Activated CD4-positive, alpha-beta T cell treated with anti-CD3 and anti-CD28 coated beads, Interleukin-2, amount 10 ng/mL, durations not matched to agents 24 days and 14 days (primary cell): Measurements from ENCODE around the gene KDM2A. TPM values are rescaled to one million over a fixed set of nuclear protein-coding genes. Genes with fewer than 3 reads are reported as not detected.

Source experiments
- DNase-seq: peaks from one replicate; pipeline ENCODE4 v3.0.0; 2022
- H3K27ac Mint-ChIP-seq: one replicate; pipeline ENCODE4 v1.8.0; 2022; ENCODE audit warnings: mild to moderate bottlenecking, mixed read lengths
- H3K27me3 Mint-ChIP-seq: one replicate; pipeline ENCODE4 v1.8.0; 2022; ENCODE audit warnings: mixed read lengths
- H3K36me3 Mint-ChIP-seq: one replicate; pipeline ENCODE4 v1.8.0; 2022; ENCODE audit warnings: low read depth, mild to moderate bottlenecking, mixed read lengths
- H3K4me1 Mint-ChIP-seq: one replicate; pipeline ENCODE4 v1.8.0; 2021; ENCODE audit warnings: mixed read lengths
- H3K4me3 Mint-ChIP-seq: one replicate; pipeline ENCODE4 v1.8.0; 2022; ENCODE audit warnings: mild to moderate bottlenecking, moderate library complexity, mixed read lengths
- H3K9me3 Mint-ChIP-seq: one replicate; pipeline ENCODE4 v1.8.0; 2021; ENCODE audit warnings: mixed read lengths
- intact Hi-C: fragments of 100-400 bp; cut with micrococcal nuclease; formaldehyde crosslinking; loops from one replicate; pipeline ENCODE4 v1.15.1; 2023
- total RNA-seq: library from RNA; stranded (reverse); gene quantifications from 2 replicates; pipeline ENCODE4 v1.2.3, GENCODE V29; 2022

KDM2A gene
- total RNA-seq, 1 donor from 2014 or later, result 102 TPM

DNA sequence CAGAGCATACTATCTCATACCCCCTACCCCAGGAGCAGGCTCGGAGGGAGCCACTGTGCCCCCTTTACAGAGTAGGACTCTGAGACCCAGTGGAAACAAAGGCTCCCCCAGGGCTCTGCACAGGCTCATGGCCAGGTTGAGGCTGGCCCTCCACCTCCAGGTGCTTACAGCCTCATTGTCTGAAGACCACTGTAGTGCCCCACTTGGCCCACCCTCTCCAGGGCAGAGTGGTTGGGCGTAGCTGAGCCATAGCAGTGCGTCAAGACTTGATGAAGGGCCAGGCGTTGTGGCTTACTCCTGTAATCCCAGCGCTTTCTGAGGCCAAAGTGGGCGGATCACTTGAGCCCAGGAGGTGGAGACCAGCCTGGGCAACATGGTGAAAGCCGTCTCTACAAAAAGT is 171.7 kb downstream of the KDM2A start:
- no peak for DNase-seq
- H3K4me1 Mint-ChIP-seq, result peaks cover 50% of the 10 kb centered on the region
- peaks cover 65% of the 10 kb centered on the region for H3K36me3 Mint-ChIP-seq
- H3K27ac Mint-ChIP-seq, result no peak overlapping the region
- no peaks in the 10 kb centered on the region for H3K27me3 Mint-ChIP-seq
- peak overlapping the region; percentile 95 for H3K4me3 Mint-ChIP-seq
- intact Hi-C loops, result no loop called here
- H3K9me3 Mint-ChIP-seq, result no peaks in the 10 kb centered on the region

- Mint-ChIP-seq H3K27ac (no peak overlapping the region), H3K4me1 (peaks cover 42% of the 10 kb centered on the region), H3K4me3 (no peak overlapping the region), H3K36me3 (peaks cover 70% of the 10 kb centered on the region), H3K27me3 (no peaks in the 10 kb centered on the region), H3K9me3 (peaks cover 8% of the 10 kb centered on the region)
- intact Hi-C loops, result no loop called here
- no peak for DNase-seq
These were observed 172.7 kb downstream of the KDM2A start for GRCh38 chr11:67291481-67292381.

GRCh38 chr11:67292671-67293070 is 173.6 kb downstream of the KDM2A start:
- peaks cover 8% of the 10 kb centered on the region for H3K9me3 Mint-ChIP-seq
- H3K27ac Mint-ChIP-seq, result peak overlapping the region; percentile 73
- intact Hi-C loops, result no loop called here
- DNase-seq, result no peak
- peaks cover 67% of the 10 kb centered on the region for H3K36me3 Mint-ChIP-seq
- peak overlapping the region; percentile 67 for H3K4me3 Mint-ChIP-seq
- no peaks in the 10 kb centered on the region for H3K27me3 Mint-ChIP-seq
- H3K4me1 Mint-ChIP-seq, result peaks cover 33% of the 10 kb centered on the region

DNA sequence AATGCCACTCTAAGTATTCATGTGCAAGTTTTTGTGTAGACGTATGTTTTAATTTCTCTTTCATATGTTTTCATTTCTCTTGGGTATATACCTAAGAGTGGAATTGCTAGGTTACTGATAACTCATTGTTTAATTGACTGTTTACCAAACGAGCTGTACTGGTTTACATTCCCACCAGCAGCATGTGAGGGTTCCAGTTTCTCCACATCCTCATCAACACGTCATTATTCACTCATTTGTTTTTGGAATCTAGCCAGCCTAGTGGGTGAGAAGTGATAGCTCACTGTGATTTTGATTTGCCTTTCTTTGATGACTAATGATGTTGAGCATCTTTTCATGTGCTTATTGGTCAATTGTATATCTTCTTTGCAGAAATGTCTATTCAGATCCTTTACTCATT is 174.0 kb downstream of the KDM2A start:
- peaks cover 29% of the 10 kb centered on the region for H3K4me1 Mint-ChIP-seq
- H3K27me3 Mint-ChIP-seq, result no peaks in the 10 kb centered on the region
- H3K36me3 Mint-ChIP-seq, result peaks cover 65% of the 10 kb centered on the region
- peak overlapping the region; percentile 73 for H3K27ac Mint-ChIP-seq
- no peak for DNase-seq
- H3K9me3 Mint-ChIP-seq, result peaks cover 8% of the 10 kb centered on the region
- intact Hi-C loops, result no loop called here
- peak overlapping the region; percentile 67 for H3K4me3 Mint-ChIP-seq

- H3K27me3 Mint-ChIP-seq, result no peaks in the 10 kb centered on the region
- peaks cover 21% of the 10 kb centered on the region for H3K4me1 Mint-ChIP-seq
- no peak for DNase-seq
- intact Hi-C loops, result no loop called here
- peaks cover 73% of the 10 kb centered on the region for H3K36me3 Mint-ChIP-seq
- no peak overlapping the region for H3K4me3 Mint-ChIP-seq
- H3K27ac Mint-ChIP-seq, result no peak overlapping the region
- H3K9me3 Mint-ChIP-seq, result peaks cover 8% of the 10 kb centered on the region
These were observed 176.8 kb downstream of the KDM2A start for GRCh38 chr11:67295846-67296245.

DNA sequence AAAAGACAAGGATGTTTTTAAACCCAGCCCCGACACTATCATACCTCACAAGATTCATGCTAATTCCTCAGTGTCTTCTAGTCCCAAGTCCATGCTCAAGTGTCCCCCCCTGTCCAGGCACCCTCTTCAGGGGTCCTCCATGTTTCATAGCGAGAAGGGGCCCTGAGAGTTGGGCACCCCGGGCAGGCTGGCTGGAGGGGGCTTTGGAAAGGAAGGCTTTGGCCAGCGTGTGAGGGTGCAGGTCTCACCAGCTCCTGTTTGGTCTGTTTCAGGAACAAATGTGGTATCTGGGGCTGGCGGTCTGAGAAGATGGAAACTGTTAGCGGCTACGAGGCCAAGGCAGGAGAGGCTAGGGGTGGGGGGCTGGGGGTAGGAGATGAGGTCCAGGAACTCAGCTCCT is 179.7 kb downstream of the KDM2A start:
- Mint-ChIP-seq H3K27me3 (no peaks in the 10 kb centered on the region), H3K36me3 (peaks cover 58% of the 10 kb centered on the region), H3K4me1 (peaks cover 3% of the 10 kb centered on the region), H3K4me3 (no peak overlapping the region), H3K9me3 (peaks cover 8% of the 10 kb centered on the region), H3K27ac (peak overlapping the region; percentile 55)
- no peak for DNase-seq
- intact Hi-C loops, result no loop called here

GRCh38 chr11:67299471-67300191 is 180.6 kb downstream of the KDM2A start:
- Mint-ChIP-seq H3K4me3 (no peak overlapping the region), H3K4me1 (no peaks in the 10 kb centered on the region), H3K9me3 (peaks cover 8% of the 10 kb centered on the region), H3K36me3 (peaks cover 49% of the 10 kb centered on the region), H3K27ac (no peak overlapping the region), H3K27me3 (no peaks in the 10 kb centered on the region)
- intact Hi-C loops, result no loop called here
- no peak for DNase-seq

DNA sequence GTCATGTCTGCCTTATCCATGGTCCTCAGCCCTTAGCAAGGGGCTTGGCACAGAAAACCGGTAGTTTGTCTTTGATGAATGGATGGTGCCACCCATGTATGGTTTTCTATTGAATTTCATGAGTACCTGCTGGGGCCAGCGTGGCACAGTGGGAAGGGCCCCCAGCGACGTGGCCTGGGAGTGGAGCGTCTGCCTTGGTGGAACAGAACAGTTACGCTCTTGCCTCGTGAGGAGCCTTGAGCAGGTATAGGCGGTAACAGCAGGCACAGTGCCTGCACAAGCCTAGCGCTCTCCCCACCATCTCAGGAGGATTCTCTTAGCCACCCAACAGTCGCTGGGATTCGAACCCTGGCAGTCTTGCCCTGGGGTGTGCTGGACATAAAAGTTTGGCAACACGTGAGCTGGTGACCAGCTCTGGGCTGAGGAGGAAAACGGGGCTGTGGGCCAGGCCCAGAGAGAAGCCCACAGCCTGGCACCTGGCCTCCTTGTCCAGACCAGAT is 181.2 kb downstream of the KDM2A start:
- H3K36me3 Mint-ChIP-seq, result peaks cover 43% of the 10 kb centered on the region
- H3K27ac Mint-ChIP-seq, result no peak overlapping the region
- no peaks in the 10 kb centered on the region for H3K4me1 Mint-ChIP-seq
- intact Hi-C loops, result no loop called here
- H3K27me3 Mint-ChIP-seq, result no peaks in the 10 kb centered on the region
- H3K4me3 Mint-ChIP-seq, result no peak overlapping the region
- H3K9me3 Mint-ChIP-seq, result peaks cover 8% of the 10 kb centered on the region
- no peak for DNase-seq

- peaks cover 39% of the 10 kb centered on the region for H3K36me3 Mint-ChIP-seq
- no peak for DNase-seq
- H3K4me3 Mint-ChIP-seq, result no peak overlapping the region
- H3K27me3 Mint-ChIP-seq, result no peaks in the 10 kb centered on the region
- no peak overlapping the region for H3K27ac Mint-ChIP-seq
- H3K4me1 Mint-ChIP-seq, result no peaks in the 10 kb centered on the region
- H3K9me3 Mint-ChIP-seq, result peaks cover 8% of the 10 kb centered on the region
- intact Hi-C loops, result no loop called here
These were observed 181.8 kb downstream of the KDM2A start for GRCh38 chr11:67300756-67301312.

- no peak for DNase-seq
- no peak overlapping the region for H3K4me3 Mint-ChIP-seq
- intact Hi-C loops, result no loop called here
- H3K4me1 Mint-ChIP-seq, result no peaks in the 10 kb centered on the region
- H3K27ac Mint-ChIP-seq, result no peak overlapping the region
- H3K27me3 Mint-ChIP-seq, result no peaks in the 10 kb centered on the region
- peaks cover 33% of the 10 kb centered on the region for H3K36me3 Mint-ChIP-seq
- H3K9me3 Mint-ChIP-seq, result peaks cover 2% of the 10 kb centered on the region
These were observed 182.4 kb downstream of the KDM2A start for GRCh38 chr11:67301313-67301921.

DNA sequence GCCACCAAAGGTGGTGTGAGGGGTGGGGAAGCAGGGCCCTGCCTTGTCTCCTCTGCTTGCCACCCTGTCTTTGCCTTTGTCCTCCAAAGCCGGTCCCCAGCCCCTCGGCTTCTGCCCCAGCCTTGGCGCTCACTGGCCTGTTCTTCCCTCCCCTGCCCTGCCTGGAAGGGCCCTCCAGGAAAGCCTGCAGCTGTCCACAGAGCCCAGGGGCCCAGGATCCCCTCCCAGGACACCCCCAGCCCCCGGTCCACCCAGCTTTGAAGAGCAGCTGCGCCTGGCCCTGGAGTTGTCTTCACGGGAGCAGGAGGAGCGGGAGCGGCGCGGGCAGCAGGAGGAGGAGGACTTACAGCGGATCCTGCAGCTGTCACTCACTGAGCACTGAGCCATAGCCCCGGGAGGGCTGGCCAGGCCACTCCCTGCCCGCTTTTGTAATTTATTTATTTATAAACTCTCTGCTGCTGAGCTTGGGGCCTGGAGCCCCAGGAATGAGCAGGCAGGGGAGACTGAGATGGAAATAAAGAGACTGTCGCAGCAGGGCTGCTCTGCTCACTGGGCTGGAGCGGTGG is 183.0 kb downstream of the KDM2A start:
- Mint-ChIP-seq H3K36me3 (peaks cover 27% of the 10 kb centered on the region), H3K9me3 (no peaks in the 10 kb centered on the region), H3K27ac (no peak overlapping the region), H3K4me1 (no peaks in the 10 kb centered on the region), H3K27me3 (no peaks in the 10 kb centered on the region), H3K4me3 (peak overlapping the region; percentile 37)
- no peak for DNase-seq
- intact Hi-C loops, result no loop called here

DNA sequence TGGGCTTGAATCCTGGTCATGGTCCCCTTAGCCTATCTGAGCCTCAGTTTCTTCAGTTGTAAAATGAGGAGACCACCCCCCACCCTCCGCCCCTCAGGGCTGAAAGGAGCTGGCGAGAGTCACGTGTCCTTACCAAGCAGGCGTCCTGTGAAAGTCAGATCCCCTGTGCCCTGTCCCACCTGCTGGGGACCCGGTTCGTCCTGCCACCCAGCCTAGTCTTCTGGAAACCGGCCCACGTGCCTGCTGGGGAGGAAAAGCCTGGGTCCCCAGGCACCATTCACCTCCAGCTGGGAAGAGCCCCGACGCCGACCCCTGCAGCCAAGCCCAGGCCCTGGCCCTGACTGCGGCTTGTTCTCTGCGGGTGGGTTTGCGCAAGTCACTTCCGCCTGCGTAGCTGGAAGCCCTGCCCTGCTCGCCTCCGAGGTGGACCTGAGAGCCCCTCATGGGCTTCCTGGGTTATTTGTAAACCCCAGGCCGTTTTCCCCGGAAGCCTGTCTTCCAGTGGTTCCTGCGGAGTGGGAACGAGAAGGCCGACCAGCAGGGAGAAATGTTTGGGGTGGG is 183.6 kb downstream of the KDM2A start:
- H3K27ac Mint-ChIP-seq, result no peak overlapping the region
- H3K4me1 Mint-ChIP-seq, result no peaks in the 10 kb centered on the region
- no peaks in the 10 kb centered on the region for H3K9me3 Mint-ChIP-seq
- intact Hi-C loops, result no loop called here
- no peaks in the 10 kb centered on the region for H3K27me3 Mint-ChIP-seq
- DNase-seq, result no peak
- H3K4me3 Mint-ChIP-seq, result peak overlapping the region; percentile 37
- peaks cover 25% of the 10 kb centered on the region for H3K36me3 Mint-ChIP-seq

DNA sequence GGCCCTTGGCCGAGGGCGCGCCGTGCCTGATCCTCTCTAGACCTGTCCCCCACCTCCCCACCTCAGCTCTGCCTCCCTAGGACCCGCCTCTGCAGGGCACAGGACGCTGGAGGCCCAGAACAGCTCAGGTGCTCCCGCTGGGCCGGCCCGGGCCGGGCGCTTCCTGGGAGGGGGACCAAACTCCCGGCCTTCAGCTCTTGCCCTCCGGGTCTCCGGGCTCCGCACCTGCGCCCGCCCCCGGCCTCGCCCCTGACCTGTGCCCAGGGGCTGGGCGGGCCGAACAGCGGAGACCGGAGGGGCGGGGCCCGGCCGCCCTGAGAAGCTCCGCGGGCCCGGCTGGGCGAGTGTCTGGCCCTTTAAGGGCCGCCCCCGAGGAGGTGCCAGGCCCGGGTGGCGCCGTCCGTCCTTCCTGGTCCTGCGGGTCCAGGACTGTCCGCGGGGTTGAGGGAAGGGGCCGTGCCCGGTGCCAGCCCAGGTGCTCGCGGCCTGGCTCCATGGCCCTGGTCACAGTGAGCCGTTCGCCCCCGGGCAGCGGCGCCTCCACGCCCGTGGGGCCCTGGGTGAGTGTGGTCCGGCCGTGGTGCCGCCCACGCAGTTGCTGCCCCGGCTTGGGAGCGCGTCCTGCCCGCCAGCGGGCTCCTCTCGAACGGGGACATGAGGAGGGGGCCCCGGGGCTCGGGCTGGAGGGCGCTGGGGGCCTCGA is 184.2 kb downstream of the KDM2A start, which contains the start of gene SSH3:
TSS of gene SSH3 (plus strand) at position 399 of the 703 bp plus-strand sequence. CDS start at position 495, 96 bp downstream.
- peaks cover 20% of the 10 kb centered on the region for H3K36me3 Mint-ChIP-seq
- DNase-seq, result peak; percentile 84
- H3K4me3 Mint-ChIP-seq, result peak within 1 kb of the TSS; percentile 37
- no peaks in the 10 kb centered on the region for H3K27me3 Mint-ChIP-seq
- H3K27ac Mint-ChIP-seq, result no peak within 1 kb of the TSS
- no peaks in the 10 kb centered on the region for H3K4me1 Mint-ChIP-seq
- intact Hi-C loops, result no loop called here
- no peaks in the 10 kb centered on the region for H3K9me3 Mint-ChIP-seq
